ENCODE data around the gene GATA5. TPM values are rescaled to one million over a fixed set of nuclear protein-coding genes. Genes with fewer than 3 reads are reported as not detected.

GATA5 gene
- total and polyA plus RNA-seq, 12 donors, result 0.11 to 5.1 (median 0.60) TPM

DNA sequence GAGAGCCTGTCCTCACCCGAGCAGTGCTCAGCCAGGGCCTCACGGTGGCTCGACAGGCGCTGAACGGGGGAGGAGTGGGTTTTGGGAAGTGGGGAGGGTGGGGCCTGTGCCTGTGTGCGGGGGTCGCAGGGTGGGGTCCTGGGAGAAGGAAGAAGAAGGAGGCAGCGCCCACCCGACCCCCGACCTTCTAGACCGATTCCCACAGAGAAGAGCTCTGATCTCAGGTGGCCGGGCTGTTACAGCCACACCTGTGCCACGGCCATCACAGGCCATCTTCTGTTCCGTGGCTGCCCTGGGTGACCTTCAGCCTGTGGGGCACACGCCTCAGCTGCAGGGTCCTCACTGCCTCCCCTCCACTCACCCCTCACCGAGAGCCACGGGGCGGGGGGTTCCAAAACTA is 41.4 kb upstream of the GATA5 start:
- TF ChIP-seq CTCF (IDR thresholded peaks at IDR 0.05), result no peak
- Histone ChIP-seq H3K36me3 (no peaks in the 10 kb centered on the region), H3K4me3 (no peak overlapping the region), H3K4me1 (peaks cover 0 to 8% (median 6%) of the 10 kb centered on the region in 9 donors), H3K27me3 (peaks cover 0 to 48% (median 24%) of the 10 kb centered on the region in 7 donors), H3K9me3 (no peaks in the 10 kb centered on the region), H3K27ac (no peak overlapping the region)
- intact Hi-C loops (cut with DNase I), result loop anchor here in 2 of 10 donors (10.0 kb wide), 2 partner anchors 58 to 88 kb away; no protein-coding TSS in a partner anchor
- no peak for ATAC-seq
- no peak for DNase-seq
- 74 to 77% methylated on average over 17 to 18 of the region's 18 CpGs for WGBS, 2 donors

DNA sequence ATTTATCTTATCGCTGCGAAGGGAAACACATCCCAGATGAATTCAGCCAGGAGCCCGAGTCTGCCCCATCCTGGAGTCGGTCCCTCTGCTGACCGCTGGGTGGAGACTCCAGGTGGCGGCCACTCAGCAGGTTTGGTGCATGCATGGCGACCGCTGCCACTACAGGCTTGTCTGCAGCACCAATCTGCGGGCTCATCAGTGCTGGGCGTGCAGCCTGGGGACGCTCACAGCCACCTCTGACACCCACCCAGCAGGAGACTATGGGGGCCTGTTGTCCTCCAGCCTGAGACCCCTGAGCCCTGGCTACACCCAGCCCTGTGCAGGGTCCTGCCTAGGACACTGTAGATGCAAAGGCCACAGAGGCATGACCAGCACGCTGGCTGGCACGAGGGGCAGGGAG is 40.5 kb upstream of the GATA5 start:
- intact Hi-C loops (cut with DNase I), result loop anchor here in 2 of 10 donors (10.0 kb wide), 2 partner anchors 58 to 88 kb away; no protein-coding TSS in a partner anchor
- Histone ChIP-seq H3K36me3 (no peaks in the 10 kb centered on the region), H3K4me1 (peaks cover 0 to 16% (median 11%) of the 10 kb centered on the region in 9 donors), H3K27me3 (peaks cover 0 to 46% (median 22%) of the 10 kb centered on the region in 7 donors), H3K9me3 (no peaks in the 10 kb centered on the region), H3K27ac (no peak overlapping the region), H3K4me3 (no peak overlapping the region)
- WGBS, 2 donors, result 60 to 64% methylated on average over 13 of the region's 13 CpGs
- ATAC-seq (peak in 6 of 8 donors; percentile 7 to 60 (median 42)), DNase-seq (no peak)
- peak in 8 of 9 donors; percentile 14 to 60 (median 38) for TF ChIP-seq CTCF (IDR thresholded peaks at IDR 0.05)

DNA sequence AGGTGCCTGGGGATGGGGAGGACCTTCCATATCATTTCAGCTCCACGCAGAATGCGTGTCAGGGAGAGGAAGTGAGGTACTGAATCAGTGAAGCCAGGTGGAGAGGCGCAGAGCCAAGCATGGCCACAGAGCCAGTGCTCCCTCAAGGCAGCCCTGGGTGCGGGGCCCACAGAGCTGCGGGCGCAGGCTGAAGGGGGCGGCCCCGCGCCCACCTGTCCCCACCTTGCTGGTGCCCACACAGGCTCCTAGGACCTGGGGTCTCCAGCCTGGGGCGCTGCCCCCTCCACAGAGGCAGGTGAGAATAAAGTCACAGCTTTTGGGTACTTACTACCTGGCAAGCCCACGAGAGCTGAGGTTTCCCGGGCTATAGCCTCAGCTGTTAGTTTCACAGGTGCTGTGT is 40.0 kb upstream of the GATA5 start:
- intact Hi-C loops (cut with DNase I), result loop anchor here in 2 of 10 donors (10.0 kb wide), 2 partner anchors 59 to 89 kb away; no protein-coding TSS in a partner anchor
- Histone ChIP-seq H3K4me3 (no peak overlapping the region), H3K4me1 (peaks cover 0 to 20% (median 14%) of the 10 kb centered on the region in 9 donors), H3K27me3 (peaks cover 0 to 46% (median 22%) of the 10 kb centered on the region in 7 donors), H3K27ac (no peak overlapping the region), H3K9me3 (no peaks in the 10 kb centered on the region), H3K36me3 (no peaks in the 10 kb centered on the region)
- TF ChIP-seq CTCF (IDR thresholded peaks at IDR 0.05), result no peak
- WGBS, 2 donors, result 89 to 92% methylated on average over 12 of the region's 12 CpGs
- DNase-seq (no peak), ATAC-seq (no peak)

GRCh38 chr20:62515280-62515679 is 39.5 kb upstream of the GATA5 start:
- WGBS, 2 donors, result 91 to 92% methylated on average over 16 of the region's 16 CpGs
- H3K36me3 ChIP-seq, result no peaks in the 10 kb centered on the region
- no peak for DNase-seq
- no peak for TF ChIP-seq CTCF (IDR thresholded peaks at IDR 0.05)
- no peak for ATAC-seq
- no peak overlapping the region for H3K4me3 ChIP-seq
- H3K4me1 ChIP-seq, result peaks cover 0 to 20% (median 14%) of the 10 kb centered on the region in 9 donors
- no peak overlapping the region for H3K27ac ChIP-seq
- intact Hi-C loops (cut with DNase I), result loop anchor here in 2 of 10 donors (10.0 kb wide), 2 partner anchors 60 to 90 kb away; no protein-coding TSS in a partner anchor
- H3K27me3 ChIP-seq, result peaks cover 0 to 46% (median 22%) of the 10 kb centered on the region in 7 donors
- no peaks in the 10 kb centered on the region for H3K9me3 ChIP-seq
